ENCODE data around the gene CDC73. TPM values are rescaled to one million over a fixed set of nuclear protein-coding genes. Genes with fewer than 3 reads are reported as not detected.

Gene CDC73
- total RNA-seq, 1 donor from 2014 or later, result 15.1 TPM

DNA sequence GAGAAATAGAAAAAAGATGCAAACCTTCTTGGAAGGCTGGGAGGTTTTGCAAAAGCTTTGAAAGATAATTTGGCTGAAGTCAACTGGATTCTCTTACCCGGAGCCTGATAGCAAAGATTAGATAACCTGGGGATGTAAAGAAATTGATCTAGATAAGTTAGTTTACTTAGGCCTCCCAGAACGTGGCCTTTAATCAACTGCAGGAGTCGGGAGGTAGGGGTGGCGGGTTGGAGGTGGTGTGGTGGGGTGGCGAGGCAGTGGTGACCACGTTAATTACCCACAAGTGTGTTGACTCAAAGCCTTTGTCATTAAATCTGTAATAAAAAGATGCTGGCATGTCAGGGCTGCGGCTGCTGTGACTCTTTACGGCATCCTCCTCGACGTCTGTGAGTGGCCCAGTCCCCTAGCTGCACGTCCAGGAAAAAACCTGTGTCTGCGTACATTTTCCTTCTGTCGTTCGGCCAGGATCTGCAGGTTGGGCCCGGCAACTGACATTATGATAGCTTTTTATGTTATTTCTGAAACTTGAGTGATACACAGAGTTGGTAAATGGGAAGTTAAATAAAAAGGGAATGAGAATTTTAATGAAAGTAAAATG lies 115.6 kb downstream of the CDC73 start:
- TF ChIP-seq CTCF (conservative IDR thresholded peaks at IDR 0.05; ENCODE audit: low read depth, low read length), result no peak
- H3K4me3 ChIP-seq (ENCODE audit: low read depth, low read length), result no peak overlapping the region

GRCh38 chr1:193240609-193241008 lies 118.8 kb downstream of the CDC73 start:
- no peak for DNase-seq (ENCODE audit: low read depth)
- TF ChIP-seq CTCF (conservative IDR thresholded peaks at IDR 0.05; ENCODE audit: low read depth, low read length), result no peak
- no peak overlapping the region for H3K4me3 ChIP-seq (ENCODE audit: low read depth, low read length)

More for the DNA sequence above, 115.6 kb downstream of the CDC73 start:
- DNase-seq (ENCODE audit: low read depth), result no peak

DNA sequence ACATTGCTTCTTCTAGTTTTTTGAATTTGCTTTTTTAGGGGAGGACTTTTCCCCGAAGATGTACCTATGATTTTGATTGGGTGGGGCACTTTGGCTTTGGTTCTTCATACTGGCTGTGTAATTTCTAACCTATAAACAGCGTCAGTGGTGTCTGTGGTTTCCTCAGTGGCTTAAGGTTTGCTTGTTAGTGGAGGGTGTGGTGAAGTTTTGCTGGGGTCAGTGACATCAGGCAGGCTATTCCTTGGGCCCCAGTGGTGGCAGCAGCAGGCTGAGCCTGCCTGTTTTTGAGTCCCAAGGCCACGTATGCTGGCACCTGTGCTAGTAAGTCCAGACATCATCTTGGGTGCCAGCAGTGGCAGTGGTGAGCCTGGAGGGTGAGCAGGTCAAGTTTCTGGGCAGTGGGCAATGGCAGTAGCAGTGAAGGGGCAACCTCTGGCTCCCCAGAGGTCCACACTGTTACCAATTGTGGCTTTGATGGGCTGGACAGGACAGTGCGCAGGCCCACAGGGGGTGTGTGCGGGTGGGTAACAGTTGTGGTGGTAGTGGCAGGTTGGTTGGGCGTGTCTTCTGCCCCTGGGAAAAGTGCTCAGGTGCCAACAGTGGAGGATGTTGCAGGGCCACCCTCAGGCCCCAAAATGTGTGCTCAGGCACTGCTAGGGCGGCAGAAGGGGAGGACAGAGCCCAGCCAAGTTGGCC lies 119.4 kb downstream of the CDC73 start:
- DNase-seq (ENCODE audit: low read depth), result no peak
- TF ChIP-seq CTCF (conservative IDR thresholded peaks at IDR 0.05; ENCODE audit: low read depth, low read length), result no peak

GRCh38 chr1:193242000-193242399 lies 120.2 kb downstream of the CDC73 start:
- TF ChIP-seq CTCF (conservative IDR thresholded peaks at IDR 0.05; ENCODE audit: low read depth, low read length), result no peak
- H3K4me3 ChIP-seq (ENCODE audit: low read depth, low read length), result no peak overlapping the region
- DNase-seq (ENCODE audit: low read depth), result no peak

More for the DNA sequence above, 119.4 kb downstream of the CDC73 start:
- no peak overlapping the region for H3K4me3 ChIP-seq (ENCODE audit: low read depth, low read length)

- no peak for DNase-seq (ENCODE audit: low read depth)
- TF ChIP-seq CTCF (conservative IDR thresholded peaks at IDR 0.05; ENCODE audit: low read depth, low read length), result no peak
- H3K4me3 ChIP-seq (ENCODE audit: low read depth, low read length), result no peak overlapping the region
Observed at GRCh38 chr1:193249187-193249586, 127.4 kb downstream of the CDC73 start.

- TF ChIP-seq CTCF (conservative IDR thresholded peaks at IDR 0.05; ENCODE audit: low read depth, low read length), result no peak
- H3K4me3 ChIP-seq (ENCODE audit: low read depth, low read length), result no peak overlapping the region
- DNase-seq (ENCODE audit: low read depth), result no peak
Observed at GRCh38 chr1:193251950-193252349, 130.1 kb downstream of the CDC73 start.

- TF ChIP-seq CTCF (conservative IDR thresholded peaks at IDR 0.05; ENCODE audit: low read depth, low read length), result no peak
- DNase-seq (ENCODE audit: low read depth), result no peak
- H3K4me3 ChIP-seq (ENCODE audit: low read depth, low read length), result no peak overlapping the region
Observed at GRCh38 chr1:193256019-193256418, 134.2 kb downstream of the CDC73 start.
